HFFc6 (cell line): ENCODE results near the gene BRINP3. TPM values are rescaled to one million over a fixed set of nuclear protein-coding genes. Genes with fewer than 3 reads are reported as not detected.

ENCODE experiments used
- DNase-seq: peaks from one replicate; pipeline ENCODE4 v3.0.0-alpha.2; 2018
- H3K27ac Mint-ChIP-seq: 2 replicates; pipeline ENCODE4 v1.8.0; 2020; ENCODE audit warnings: mild to moderate bottlenecking, mixed read lengths
- H3K27me3 Mint-ChIP-seq: 2 replicates; pipeline ENCODE4 v1.8.0; 2021; ENCODE audit warnings: mild to moderate bottlenecking, moderate library complexity, mixed read lengths; ENCODE audit not compliant: insufficient read depth
- H3K36me3 Mint-ChIP-seq: 2 replicates; pipeline ENCODE4 v1.8.0; 2021; ENCODE audit warnings: low read depth, mixed read lengths
- H3K4me1 Mint-ChIP-seq: 2 replicates; pipeline ENCODE4 v1.8.0; 2020; ENCODE audit warnings: low read depth, mixed read lengths
- H3K4me3 Mint-ChIP-seq: 2 replicates; pipeline ENCODE4 v1.8.0; 2020; ENCODE audit warnings: mild to moderate bottlenecking, moderate library complexity, mixed read lengths
- H3K9me3 Mint-ChIP-seq: 2 replicates; pipeline ENCODE4 v1.8.0; 2020; ENCODE audit warnings: mild to moderate bottlenecking, mixed read lengths
- CTCF ChIP-seq: fragments of 200-600 bp; sonication (generic); IDR thresholded peaks from 2 replicates; pipeline ENCODE4 v1.5.0; 2021; ENCODE audit warnings: antibody characterized with exemption, mild to moderate bottlenecking
- total RNA-seq, 6 experiments: library from RNA; stranded (reverse); fragmentation: NEBNext Ultra II Directional; extraction: Animal tissue kit (Norgen Biotek cat#: 25700); gene quantifications; 2 replicates in 1 of 6; 3 replicates in 5 of 6; pipeline ENCODE4 v1.2.3, GENCODE V29; 2021

BRINP3 gene
- total RNA-seq, 6 experiments from 2014 or later: not detected

- Mint-ChIP-seq H3K36me3 (no peaks in the 10 kb centered on the region), H3K4me1 (no peaks in the 10 kb centered on the region), H3K27ac (no peak overlapping the region), H3K4me3 (no peak overlapping the region), H3K27me3 (no peaks in the 10 kb centered on the region), H3K9me3 (peaks cover 20% of the 10 kb centered on the region)
- no peak for DNase-seq
- TF ChIP-seq CTCF: no peak
These were observed 300.1 kb downstream of the BRINP3 start for GRCh38 chr1:190177555-190177954.

- Mint-ChIP-seq H3K4me3 (no peak overlapping the region), H3K27me3 (no peaks in the 10 kb centered on the region), H3K4me1 (no peaks in the 10 kb centered on the region), H3K36me3 (no peaks in the 10 kb centered on the region), H3K27ac (no peak overlapping the region), H3K9me3 (peaks cover 18% of the 10 kb centered on the region)
- TF ChIP-seq CTCF: no peak
- no peak for DNase-seq
These were observed 300.9 kb downstream of the BRINP3 start for GRCh38 chr1:190176776-190177175.

DNA sequence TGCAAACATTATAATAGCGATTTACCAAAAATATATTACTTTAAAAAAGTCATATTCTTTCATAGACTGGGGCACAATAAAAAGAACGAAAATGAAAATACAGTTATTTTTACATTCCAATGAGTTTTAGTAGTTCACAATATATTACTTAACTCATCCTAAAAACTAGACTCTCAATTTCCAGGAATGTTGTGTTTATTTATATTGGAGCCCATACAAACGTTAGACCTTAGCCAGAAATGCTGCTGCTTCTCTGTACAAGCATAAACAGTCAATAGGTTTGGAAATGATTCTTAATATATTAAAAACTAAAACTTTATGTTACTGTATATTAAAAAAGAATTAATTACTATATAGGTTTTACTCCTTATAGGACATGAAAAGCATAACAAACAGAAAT is 302.3 kb downstream of the BRINP3 start:
- H3K9me3 Mint-ChIP-seq: peaks cover 15% of the 10 kb centered on the region; the same call in 1 of the 2 replicates
- no peak for DNase-seq
- H3K4me3 Mint-ChIP-seq: no peak overlapping the region
- H3K4me1 Mint-ChIP-seq: no peaks in the 10 kb centered on the region
- TF ChIP-seq CTCF: no peak
- H3K36me3 Mint-ChIP-seq: no peaks in the 10 kb centered on the region
- H3K27ac Mint-ChIP-seq: no peak overlapping the region
- H3K27me3 Mint-ChIP-seq: peaks cover 1% of the 10 kb centered on the region; the same call in 1 of the 2 replicates

DNA sequence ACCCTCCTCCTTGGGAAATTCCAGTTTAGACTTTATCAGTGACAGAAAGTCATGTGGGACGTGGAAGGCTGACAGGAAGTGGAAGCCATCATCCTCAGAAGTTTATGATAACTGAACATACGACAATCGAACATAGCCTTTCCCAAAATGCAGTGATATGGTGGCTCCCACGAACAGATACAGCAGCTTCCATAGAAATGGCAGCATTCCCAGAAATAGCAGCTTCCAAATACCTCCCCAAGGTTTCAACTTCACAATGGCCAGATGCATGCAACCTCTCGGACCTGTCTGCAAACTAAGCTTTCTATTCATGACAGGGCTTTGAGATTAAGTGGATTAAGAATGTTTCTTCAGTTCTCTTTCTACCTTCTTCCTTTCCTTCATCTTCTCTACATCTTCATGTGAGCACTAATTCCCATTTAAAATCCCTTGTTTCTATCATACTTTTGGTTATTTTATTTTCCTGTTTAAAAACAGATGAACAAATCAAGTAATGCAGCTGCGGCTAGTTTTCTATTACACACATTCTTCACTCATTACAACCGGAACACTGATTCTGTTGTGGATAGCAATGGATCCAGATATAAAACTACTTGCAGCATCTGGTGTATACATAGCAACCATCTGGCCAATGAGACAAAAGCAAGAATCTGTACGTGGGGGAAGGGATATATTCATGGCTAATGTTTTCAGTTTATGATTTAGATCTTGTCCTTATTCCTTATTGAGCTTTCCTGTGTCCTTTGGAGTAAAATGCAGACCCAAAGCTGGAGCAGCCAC is 304.8 kb downstream of the BRINP3 start:
- no peaks in the 10 kb centered on the region for H3K36me3 Mint-ChIP-seq
- no peak for DNase-seq
- peaks cover 1% of the 10 kb centered on the region; the same call in 1 of the 2 replicates for H3K27me3 Mint-ChIP-seq
- H3K4me3 Mint-ChIP-seq: no peak overlapping the region
- no peak for TF ChIP-seq CTCF
- no peaks in the 10 kb centered on the region for H3K4me1 Mint-ChIP-seq
- H3K27ac Mint-ChIP-seq: no peak overlapping the region
- H3K9me3 Mint-ChIP-seq: peaks cover 23% of the 10 kb centered on the region; the same call in 1 of the 2 replicates

DNA sequence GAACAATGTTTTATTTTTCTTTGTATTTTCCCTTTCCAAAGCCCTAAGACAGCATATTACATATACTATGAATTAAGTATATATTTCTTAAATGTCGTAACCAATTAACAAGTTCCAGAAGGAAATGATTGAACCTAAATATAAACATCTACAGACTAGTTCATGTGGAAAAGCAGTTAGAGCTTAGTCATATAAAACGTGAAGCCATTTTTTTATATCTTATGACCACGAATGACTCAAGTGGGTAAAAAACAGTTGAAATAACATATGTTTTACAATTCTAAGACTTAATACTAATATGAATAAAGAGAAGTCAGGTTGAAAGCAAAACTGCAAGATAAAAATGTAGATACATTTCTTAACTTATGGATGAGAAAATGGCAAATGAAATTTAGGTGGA is 307.3 kb downstream of the BRINP3 start:
- no peak overlapping the region for H3K27ac Mint-ChIP-seq
- H3K9me3 Mint-ChIP-seq: peaks cover 31% of the 10 kb centered on the region
- peaks cover 1% of the 10 kb centered on the region; the same call in 1 of the 2 replicates for H3K27me3 Mint-ChIP-seq
- no peak for DNase-seq
- no peak for TF ChIP-seq CTCF
- H3K4me1 Mint-ChIP-seq: no peaks in the 10 kb centered on the region
- H3K4me3 Mint-ChIP-seq: no peak overlapping the region
- no peaks in the 10 kb centered on the region for H3K36me3 Mint-ChIP-seq
